Right renal cortex interstitium (tissue), 3 donors: ENCODE results near the gene TNFRSF17. TPM values are rescaled to one million over a fixed set of nuclear protein-coding genes. Genes with fewer than 3 reads are reported as not detected.

Source experiments
- DNase-seq, 3 donors: peaks; one replicate each; pipeline ENCODE4 v3.0.0-alpha.2; 2013; ENCODE audit warnings: low read depth in 3 of 3, low spot score in 2 of 3
- polyA plus RNA-seq, 3 donors: library from polyadenylated mRNA; unstranded; fragments of 120-200 nt; gene quantifications; one replicate each; pipeline ENCODE4 v1.2.1, GENCODE V29; 2013; ENCODE audit not compliant: insufficient read length in 3 of 3

The TNFRSF17 gene
- polyA plus RNA-seq, 3 donors, result 0.20 TPM; not detected in 2

GRCh38 chr16:11996433-11997330 lies 31.7 kb downstream of the TNFRSF17 start:
- DNase-seq, result no peak

- DNase-seq, result no peak
Measured at GRCh38 chr16:12000032-12000431, 35.0 kb downstream of the TNFRSF17 start.

GRCh38 chr16:12002447-12003006 lies 37.5 kb downstream of the TNFRSF17 start:
- no peak for DNase-seq

GRCh38 chr16:12006637-12007036 lies 41.6 kb downstream of the TNFRSF17 start:
- DNase-seq, result no peak

GRCh38 chr16:12009462-12009861 lies 44.5 kb downstream of the TNFRSF17 start:
- no peak for DNase-seq

- no peak for DNase-seq
Measured at GRCh38 chr16:12009922-12010321, 44.9 kb downstream of the TNFRSF17 start.

GRCh38 chr16:12010388-12011251 lies 45.6 kb downstream of the TNFRSF17 start:
- no peak for DNase-seq

- no peak for DNase-seq
Measured at GRCh38 chr16:12011565-12011964, 46.6 kb downstream of the TNFRSF17 start.

- no peak for DNase-seq
Measured at GRCh38 chr16:12016291-12016947, 51.4 kb downstream of the TNFRSF17 start.

GRCh38 chr16:12017558-12017957 lies 52.5 kb downstream of the TNFRSF17 start:
- no peak for DNase-seq

Other genes with a start within 250 kb of the TNFRSF17 start
- gene TXNDC11, start 222.4 kb upstream of the TNFRSF17 start, polyA plus RNA-seq, result 10 to 100 TPM; 40.2 to 42.1 (median 40.5) TPM
- gene ZC3H7A, start 168.0 kb upstream of the TNFRSF17 start, polyA plus RNA-seq, result 10 to 100 TPM; 75.5 to 80.7 (median 77.5) TPM
- 100 to 1,000 TPM; 265 to 300 (median 280) TPM for gene RSL1D1, start 113.7 kb upstream of the TNFRSF17 start, polyA plus RNA-seq
- 100 to 1,000 TPM; 129 to 131 (median 129) TPM for gene GSPT1, start 49.3 kb upstream of the TNFRSF17 start, polyA plus RNA-seq
- 10 to 100 TPM in 1 of 3 donors, 1 to 10 TPM in 1, under 1 TPM in 1; 0.62 to 12.4 (median 1.8) TPM for gene NPIPB2, start 23.2 kb upstream of the TNFRSF17 start, polyA plus RNA-seq
- gene SNX29, start 11.5 kb downstream of the TNFRSF17 start, polyA plus RNA-seq, result 10 to 100 TPM; 32.3 to 38.2 (median 34.0) TPM